Heart left ventricle (tissue), 16 donors: ENCODE data around the gene SNUPN. TPM values are rescaled to one million over a fixed set of nuclear protein-coding genes. Genes with fewer than 3 reads are reported as not detected.

Source experiments
- ATAC-seq, 4 donors: fragments of 200-7000 bp; cut with Tn5 transposase; one replicate each; pipeline ENCODE4 v1.9.1; 2020 to 2022; ENCODE audit warnings: moderate library complexity in 4 of 4, mild to moderate bottlenecking in 3 of 4, moderate number of reproducible peaks in 1 of 4
- DNase-seq, 5 donors: peaks; one replicate each; pipeline ENCODE4 v3.0.0-alpha.2; 2020
- H3K27ac ChIP-seq, 12 donors: fragments of 200-600 bp; sonication (generic) in 4 of 12; one replicate each; pipeline versions ENCODE4 v1.5.0 to v1.8.0; 2016 to 2022; ENCODE audit warnings: mild to moderate bottlenecking in 2 of 12
- H3K27me3 ChIP-seq, 9 donors: fragments of 200-600 bp; sonication (generic) in 2 of 9; one replicate each; pipeline versions ENCODE4 v1.5.1 to v1.8.0; 2016 to 2022; ENCODE audit warnings: mild to moderate bottlenecking in 3 of 9
- H3K36me3 ChIP-seq, 9 donors: fragments of 200-600 bp; sonication (generic) in 2 of 9; one replicate each; pipeline versions ENCODE4 v1.5.0 to v1.8.0; 2018 to 2022; ENCODE audit warnings: mild to moderate bottlenecking in 2 of 9
- H3K4me1 ChIP-seq, 12 donors: fragments of 200-600 bp; sonication (generic) in 4 of 12; one replicate each; pipeline versions ENCODE4 v1.5.0 to v1.8.0; 2016 to 2022; ENCODE audit warnings: mild to moderate bottlenecking in 3 of 12
- H3K4me3 ChIP-seq, 12 donors: fragments of 200-600 bp; sonication (generic) in 4 of 12; one replicate each; pipeline versions ENCODE4 v1.5.0 to v1.8.0; 2017 to 2022; ENCODE audit warnings: mild to moderate bottlenecking in 9 of 12, moderate library complexity in 4 of 12
- H3K9me3 ChIP-seq, 12 donors: fragments of 200-600 bp; sonication (generic) in 4 of 12; one replicate each; pipeline versions ENCODE4 v1.5.0 to v1.8.0; 2016 to 2022; ENCODE audit warnings: mild to moderate bottlenecking in 1 of 12
- POLR2A ChIP-seq, 2 donors: fragments of 450-650 bp; IDR thresholded peaks; one replicate each; pipeline ENCODE4 v1.6.1; 2017; ENCODE audit warnings: antibody characterized with exemption in 2 of 2, mild to moderate bottlenecking in 2 of 2, moderate library complexity in 2 of 2
- WGBS, 4 donors: extraction: QIAGEN DNeasy Blood & Tissue Kit in 2 of 4; methylation state at CpG; one replicate each; pipeline versions ENCODE4 v1.1.5 to v1.1.7; 2013 to 2018; 5-methylcytosine and 5-hydroxymethylcytosine counted together
- intact Hi-C, 10 donors: fragments of 100-400 bp; cut with DNase I; formaldehyde crosslinking; loops; one replicate each; pipeline versions ENCODE4 v1.11.1 to v1.14.2; 2022
- polyA plus RNA-seq, 2 donors: library from polyadenylated mRNA; stranded (reverse); fragments of 200-250 nt; gene quantifications; one replicate each; pipeline ENCODE4 v1.2.3, GENCODE V29; 2013
- total RNA-seq, 9 donors: library from RNA; depleted of rRNA in 2 of 9; stranded (reverse); fragments of >200 nt in 2 of 9; fragmentation: NEBNext Ultra II Directional in 3 of 9; extraction: Animal tissue kit (Norgen Biotek cat#: 25700) in 3 of 9; gene quantifications; one replicate each; pipeline versions ENCODE4 v1.1.0 to v1.2.4, GENCODE V29; 2016 to 2023
- TF ChIP-seq, protein P1 (sequence below), 12 donors: fragments of 200-600 bp; sonication (generic) in 4 of 12; IDR thresholded peaks; one replicate each; pipeline versions ENCODE4 v1.5.0 to v1.8.0; 2018 to 2022; ENCODE audit warnings: antibody characterized with exemption in 12 of 12, mild to moderate bottlenecking in 5 of 12
- donor health status: ischemic (EF 13 %, LVEDD 7.1; RV severe dilation, severe dysfunction).
- donor health status: healthy with polysubstance abuse.
- donor health status: DM: no; HTN: yes; CAD: no.
- donor health status: DM: no; HTN: no; CAD: no.
- donor health status: ischemic (EF 25% LVEDD 6.9; RV normal size, moderate dysfunction).
- donor health status: ischemic (EF 25% LVEDD 5.7; RV mildly dilated, moderate dysfunction).
- donor health status: healthy.
- donor health status: DM: yes; HTN: yes; CAD: no.
- donor health status: ischemic (EF 35%, LVEDD 5.7; RV mildly dilated, moderate dysfunction).
- donor health status: nonischemic (EF 11% LVEDD 7.7; RV severe dilation, severe dysfunction).
- donor health status: DM: yes; HTN: yes; CAD: no.
- donor health status: PGD.
- donor health status: ischemic (EF 29% LVEDD 5.4; RV normal size, mild dysfunction).
- donor health status: nonischemic (EF 23%, LVEDD 6.1; RV moderate dilation, normal function).

The SNUPN gene
- total and polyA plus RNA-seq, 11 donors = 13.2 to 21.6 (median 14.5) TPM

- H3K27ac ChIP-seq = no peak overlapping the region
- H3K4me3 ChIP-seq = no peak overlapping the region
- no peak for TF ChIP-seq POLR2A (IDR thresholded peaks at IDR 0.05)
- TF ChIP-seq, protein P1, sequence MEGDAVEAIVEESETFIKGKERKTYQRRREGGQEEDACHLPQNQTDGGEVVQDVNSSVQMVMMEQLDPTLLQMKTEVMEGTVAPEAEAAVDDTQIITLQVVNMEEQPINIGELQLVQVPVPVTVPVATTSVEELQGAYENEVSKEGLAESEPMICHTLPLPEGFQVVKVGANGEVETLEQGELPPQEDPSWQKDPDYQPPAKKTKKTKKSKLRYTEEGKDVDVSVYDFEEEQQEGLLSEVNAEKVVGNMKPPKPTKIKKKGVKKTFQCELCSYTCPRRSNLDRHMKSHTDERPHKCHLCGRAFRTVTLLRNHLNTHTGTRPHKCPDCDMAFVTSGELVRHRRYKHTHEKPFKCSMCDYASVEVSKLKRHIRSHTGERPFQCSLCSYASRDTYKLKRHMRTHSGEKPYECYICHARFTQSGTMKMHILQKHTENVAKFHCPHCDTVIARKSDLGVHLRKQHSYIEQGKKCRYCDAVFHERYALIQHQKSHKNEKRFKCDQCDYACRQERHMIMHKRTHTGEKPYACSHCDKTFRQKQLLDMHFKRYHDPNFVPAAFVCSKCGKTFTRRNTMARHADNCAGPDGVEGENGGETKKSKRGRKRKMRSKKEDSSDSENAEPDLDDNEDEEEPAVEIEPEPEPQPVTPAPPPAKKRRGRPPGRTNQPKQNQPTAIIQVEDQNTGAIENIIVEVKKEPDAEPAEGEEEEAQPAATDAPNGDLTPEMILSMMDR (IDR thresholded peaks at IDR 0.05) = no peak
- ATAC-seq (peak in 1 of 4 donors; percentile 46), DNase-seq (no peak)
- H3K9me3 ChIP-seq = no peaks in the 10 kb centered on the region
- H3K36me3 ChIP-seq = no peaks in the 10 kb centered on the region
- H3K4me1 ChIP-seq = peaks cover 0 to 35% (median 12%) of the 10 kb centered on the region in 12 donors
- H3K27me3 ChIP-seq = no peaks in the 10 kb centered on the region
- intact Hi-C loops = no loop called here
Observed at GRCh38 chr15:75554717-75555116, 70.8 kb downstream of the SNUPN start.

- no peak overlapping the region for H3K27ac ChIP-seq
- ATAC-seq (no peak), DNase-seq (no peak)
- intact Hi-C loops = no loop called here
- H3K9me3 ChIP-seq = no peaks in the 10 kb centered on the region
- no peak overlapping the region for H3K4me3 ChIP-seq
- TF ChIP-seq POLR2A (IDR thresholded peaks at IDR 0.05) = no peak
- TF ChIP-seq, protein P1 (IDR thresholded peaks at IDR 0.05) = no peak
- peaks cover 0 to 35% (median 12%) of the 10 kb centered on the region in 12 donors for H3K4me1 ChIP-seq
- H3K27me3 ChIP-seq = no peaks in the 10 kb centered on the region
- no peaks in the 10 kb centered on the region for H3K36me3 ChIP-seq
Observed at GRCh38 chr15:75553659-75554058, 71.9 kb downstream of the SNUPN start.

DNA sequence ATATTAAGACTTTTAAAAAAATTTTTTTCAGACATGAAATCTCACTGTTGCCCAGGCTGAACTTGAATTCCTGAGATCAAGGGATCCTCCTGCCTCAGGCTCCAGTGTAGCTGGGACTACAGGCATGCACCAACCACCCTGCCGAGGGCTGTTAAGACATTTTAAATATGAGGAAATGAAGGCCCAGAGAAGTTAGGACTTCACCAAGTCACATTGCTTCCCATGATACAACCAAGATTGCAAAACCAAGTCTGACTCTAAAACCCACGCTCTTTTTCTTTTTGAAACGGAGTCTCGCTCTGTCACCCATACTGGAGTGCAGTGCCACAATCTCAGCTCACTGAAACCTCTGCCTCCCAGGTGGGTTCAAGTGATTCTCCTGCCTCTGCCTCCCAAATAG lies 74.4 kb downstream of the SNUPN start:
- ATAC-seq = no peak
- Histone ChIP-seq H3K36me3 (no peaks in the 10 kb centered on the region), H3K27ac (peak overlapping the region in 1 of 12 donors; percentile 21), H3K27me3 (no peaks in the 10 kb centered on the region), H3K4me3 (no peak overlapping the region), H3K9me3 (no peaks in the 10 kb centered on the region), H3K4me1 (peaks cover 0 to 44% (median 17%) of the 10 kb centered on the region in 12 donors)
- WGBS, 4 donors = 88 to 97% (median 93%) methylated on average over 4 of the region's 4 CpGs
- DNase-seq = no peak
- intact Hi-C loops = no loop called here
- no peak for TF ChIP-seq POLR2A (IDR thresholded peaks at IDR 0.05)

Other genes starting within 250 kb of the SNUPN start
- gene SIN3A, start 174.0 kb downstream of the SNUPN start, total RNA-seq = 10 to 100 TPM; 17.1 to 43.5 (median 31.8) TPM
- gene SIN3A, start 174.0 kb downstream of the SNUPN start, polyA plus RNA-seq = 10 to 100 TPM in 1 of 2 donors, 1 to 10 TPM in 1; 5.6 to 17.7 TPM
- 10 to 100 TPM in 3 of 9 donors, 1 to 10 TPM in 6; 4.6 to 16.8 (median 8.8) TPM for gene PTPN9, start 46.4 kb downstream of the SNUPN start, total RNA-seq
- gene PTPN9, start 46.4 kb downstream of the SNUPN start, polyA plus RNA-seq = 1 to 10 TPM; 2.4 to 7.7 TPM
- 100 to 1,000 TPM in 2 of 9 donors, 10 to 100 TPM in 7; 37.1 to 151 (median 44.5) TPM for gene IMP3, start 14.5 kb upstream of the SNUPN start, total RNA-seq
- gene IMP3, start 14.5 kb upstream of the SNUPN start, polyA plus RNA-seq = 10 to 100 TPM; 38.4 to 88.1 TPM
- gene SNX33, start 22.2 kb upstream of the SNUPN start, total RNA-seq = 10 to 100 TPM in 6 of 9 donors, 1 to 10 TPM in 3; 8.3 to 20.9 (median 11.6) TPM
- 1 to 10 TPM; 7.7 to 9.2 TPM for gene SNX33, start 22.2 kb upstream of the SNUPN start, polyA plus RNA-seq
- gene CSPG4, start 87.1 kb upstream of the SNUPN start, total RNA-seq = 10 to 100 TPM in 8 of 9 donors, 1 to 10 TPM in 1; 9.0 to 46.9 (median 18.8) TPM
- gene CSPG4, start 87.1 kb upstream of the SNUPN start, polyA plus RNA-seq = 10 to 100 TPM in 1 of 2 donors, 1 to 10 TPM in 1; 8.5 to 13.9 TPM
- gene UBE2Q2, start 217.7 kb upstream of the SNUPN start, total RNA-seq = 10 to 100 TPM; 22.8 to 39.4 (median 28.5) TPM
- 10 to 100 TPM; 13.6 to 18.2 TPM for gene UBE2Q2, start 217.7 kb upstream of the SNUPN start, polyA plus RNA-seq